Embryonic facial prominence (tissue), 1 donor: ENCODE data around the gene DIDO1.

ENCODE experiments used
- DNase-seq: peaks from one replicate; pipeline ENCODE4 v3.0.0-alpha.2; 2016; ENCODE audit errors: extremely low spot score

DIDO1 gene

GRCh38 chr20:62951143-62951895, 25.0 kb upstream of the DIDO1 start:
- DNase-seq = no peak

GRCh38 chr20:62950741-62951140, 24.4 kb upstream of the DIDO1 start:
- DNase-seq = no peak

- no peak for DNase-seq
These were observed 23.7 kb upstream of the DIDO1 start for GRCh38 chr20:62949962-62950361.

- no peak for DNase-seq
These were observed 23.0 kb upstream of the DIDO1 start for GRCh38 chr20:62949153-62949821.

GRCh38 chr20:62947532-62948300, 21.4 kb upstream of the DIDO1 start:
- no peak for DNase-seq

- DNase-seq = no peak
These were observed 20.6 kb upstream of the DIDO1 start for GRCh38 chr20:62946918-62947317.

- no peak for DNase-seq
These were observed 19.6 kb upstream of the DIDO1 start for GRCh38 chr20:62945771-62946339.

- no peak for DNase-seq
These were observed 18.4 kb upstream of the DIDO1 start for GRCh38 chr20:62944746-62945145.

- DNase-seq = no peak
These were observed 17.9 kb upstream of the DIDO1 start for GRCh38 chr20:62944184-62944583.

- DNase-seq = no peak
These were observed 17.1 kb upstream of the DIDO1 start for GRCh38 chr20:62943396-62943795.

- no peak for DNase-seq
These were observed 16.2 kb upstream of the DIDO1 start for GRCh38 chr20:62942456-62942855.

- DNase-seq = no peak
These were observed 15.5 kb upstream of the DIDO1 start for GRCh38 chr20:62941792-62942191.

GRCh38 chr20:62940875-62941274, 14.6 kb upstream of the DIDO1 start:
- DNase-seq = no peak

GRCh38 chr20:62938105-62938888, 12.0 kb upstream of the DIDO1 start, which contains the start of gene GID8:
Gene GID8 (plus strand): TSS chr20:62938147. CDS start chr20:62941503, 3,356 bp downstream.
- DNase-seq = no peak

- peak; percentile 96 for DNase-seq
These were observed 11.2 kb upstream of the DIDO1 start for GRCh38 chr20:62937268-62938104.

GRCh38 chr20:62935968-62936585, 9.8 kb upstream of the DIDO1 start:
- DNase-seq = no peak

- no peak for DNase-seq
These were observed 9.1 kb upstream of the DIDO1 start for GRCh38 chr20:62935204-62935967.

GRCh38 chr20:62933966-62934365, 7.7 kb upstream of the DIDO1 start:
- DNase-seq = no peak

- DNase-seq = no peak
These were observed 5.2 kb upstream of the DIDO1 start for GRCh38 chr20:62931464-62931863.
